ENCODE measurements around the gene UQCRHL. TPM values are rescaled to one million over a fixed set of nuclear protein-coding genes. Genes with fewer than 3 reads are reported as not detected.

UQCRHL gene
- total and polyA plus RNA-seq, 10 of the 15 experiments (the other 5 are each of a cell fraction or from before 2014, with no cell fraction given), result 1.4 to 17.3 (median 5.7) TPM

- Histone ChIP-seq H3K9me3 (replicated peaks; ENCODE audit: control insufficient read depth, insufficient read depth, low read length) (no peaks in the 10 kb centered on the region), H3K79me2 (ENCODE audit: control insufficient read depth, insufficient read depth, low read length) (no peaks in the 10 kb centered on the region), H3K27ac (ENCODE audit: control insufficient read depth, insufficient read depth) (no peak overlapping the region), H3K4me1 (ENCODE audit: control insufficient read depth, insufficient read depth, low read length) (no peaks in the 10 kb centered on the region), H4K20me1 (ENCODE audit: control insufficient read depth, insufficient read depth) (no peaks in the 10 kb centered on the region), H2AFZ (ENCODE audit: control insufficient read depth, low read depth, low read length) (no peak overlapping the region), H3K27me3 (replicated peaks in 1 of 2; ENCODE audit: control insufficient read depth in 2 of 2, insufficient read depth in 2 of 2, low read length in 1 of 2) (no peaks in the 10 kb centered on the region), H3K9ac (ENCODE audit: control insufficient read depth, insufficient read depth, low read length) (no peak overlapping the region), H3K36me3 (ENCODE audit: control insufficient read depth in 2 of 2, insufficient read depth in 2 of 2, low read length in 1 of 2) (no peaks in the 10 kb centered on the region), H3K4me2 (ENCODE audit: control insufficient read depth, insufficient read depth) (no peak overlapping the region), H3K4me3 (no peak overlapping the region)
- no peak for DNase-seq (ENCODE audit: low read depth, low spot score)
- ChIA-PET RAD21 (ENCODE audit: unreplicated experiment) (interaction anchor here (1.0 to 1.5 kb wide), 2 partner anchors 15 to 207 kb away, joined by 4 to 6 read pairs; no protein-coding TSS in a partner anchor), SMC1A (ENCODE audit: uncharacterized antibody, unreplicated experiment) (interaction anchor here (1.2 to 2.0 kb wide), 4 partner anchors 15 to 207 kb away, joined by 3 to 10 read pairs (median 4); no protein-coding TSS in a partner anchor), POLR2A (no interaction called here), CTCF (interaction anchor here (0.7 to 1.9 kb wide), 5 partner anchors 8 to 210 kb away, joined by 3 to 8 read pairs (median 5); no protein-coding TSS in a partner anchor)
- BruUV-seq (replicated peaks), result no TSS peak
- FAIRE-seq, result no peak
- intact Hi-C loops (cut with micrococcal nuclease; ENCODE audit: unreplicated experiment), result loop anchor here (5.0 kb wide), 1 partner anchor 207 kb away; no protein-coding TSS in a partner anchor
- ATAC-seq, result no peak
- WGBS (ENCODE audit: insufficient coverage, insufficient replicate concordance, low lambda C conversion rate, missing lambda C conversion rate), result 46% methylated on average over 21 of the region's 22 CpGs
- in situ Hi-C loops (cut with MboI), result loop anchor here (5.0 kb wide), 1 partner anchor 53 kb away; no protein-coding TSS in a partner anchor
- no peak for TF ChIP-seq NR2F1 (conservative IDR thresholded peaks at IDR 0.05)
- no peak for TF ChIP-seq FOXM1 (IDR thresholded peaks at IDR 0.05; ENCODE audit: low read depth, low read length)
- TF ChIP-seq BCL11A (IDR thresholded peaks at IDR 0.05; ENCODE audit: low read depth, low read length), result no peak
- TF ChIP-seq ETV6 (conservative IDR thresholded peaks at IDR 0.05 in 1 of 2, IDR thresholded peaks at IDR 0.05 in 1 of 2; ENCODE audit: borderline replicate concordance in 1 of 2, low read depth in 1 of 2), result no peak
- TF ChIP-seq MTA2 (IDR thresholded peaks at IDR 0.05; ENCODE audit: low read depth), result no peak
- no peak for TF ChIP-seq HDAC2 (IDR thresholded peaks at IDR 0.05)
- no peak for TF ChIP-seq ZBTB11 (CRISPR knock-in tag; IDR thresholded peaks at IDR 0.05)
- no peak for TF ChIP-seq SRF (IDR thresholded peaks at IDR 0.05; ENCODE audit: low read depth in 2 of 2, low read length in 2 of 2)
- TF ChIP-seq CHD4 (IDR thresholded peaks at IDR 0.05), result no peak
- TF ChIP-seq RELB (IDR thresholded peaks at IDR 0.05; ENCODE audit: low read depth), result no peak
Observed at GRCh38 chr1:15799928-15800835, 7.3 kb downstream of the UQCRHL start.
